Large intestine (tissue), 3 donors: ENCODE data around the gene ACSS1. TPM values are rescaled to one million over a fixed set of nuclear protein-coding genes. Genes with fewer than 3 reads are reported as not detected.

Experiments
- DNase-seq, 2 donors: peaks; one replicate each; pipeline versions ENCODE4 v3.0.0 to v3.0.0-alpha.2; 2013
- H3K27ac ChIP-seq: one replicate; pipeline ENCODE4 v1.5.1; 2013; ENCODE audit warnings: low read length
- H3K27me3 ChIP-seq: 2 replicates; pipeline ENCODE4 v1.6.1; 2013; ENCODE audit warnings: low read length; ENCODE audit not compliant: control insufficient read depth, insufficient read depth
- H3K36me3 ChIP-seq: 2 replicates; pipeline ENCODE4 v1.6.1; 2013; ENCODE audit warnings: low read length; ENCODE audit not compliant: control insufficient read depth, insufficient read depth
- H3K4me1 ChIP-seq: one replicate; pipeline ENCODE4 v1.6.1; 2013; ENCODE audit warnings: low read length; ENCODE audit not compliant: control insufficient read depth, insufficient read depth
- H3K4me3 ChIP-seq: one replicate; pipeline ENCODE4 v1.5.1; 2013; ENCODE audit warnings: low read length
- H3K9me3 ChIP-seq: one replicate; pipeline ENCODE4 v1.6.1; 2013; ENCODE audit warnings: mild to moderate bottlenecking, low read depth, low read length, moderate library complexity; ENCODE audit not compliant: control insufficient read depth
- WGBS: methylation state at CpG from one replicate; pipeline ENCODE4 v1.1.5; 2013; ENCODE audit warnings: low lambda C conversion rate; ENCODE audit not compliant: insufficient coverage; 5-methylcytosine and 5-hydroxymethylcytosine counted together
- polyA plus RNA-seq: library from polyadenylated mRNA; unstranded; fragments of 120-200 nt; gene quantifications from one replicate; pipeline ENCODE4 v1.2.1, GENCODE V29; 2013

ACSS1 gene
- polyA plus RNA-seq, 1 donor: 102 TPM

- WGBS: no CpG with 5 or more reads among the region's 21 CpGs
- no peaks in the 10 kb centered on the region for H3K9me3 ChIP-seq
These were observed 45.2 kb downstream of the ACSS1 start for GRCh38 chr20:25012616-25013189.

GRCh38 chr20:25011831-25012241, 46.1 kb downstream of the ACSS1 start:
- H3K4me1 ChIP-seq: peaks cover 3% of the 10 kb centered on the region
- no peak overlapping the region for H3K4me3 ChIP-seq
- no CpG with 5 or more reads among the region's 12 CpGs for WGBS
- peaks cover 93% of the 10 kb centered on the region for H3K36me3 ChIP-seq
- DNase-seq: no peak
- no peaks in the 10 kb centered on the region for H3K27me3 ChIP-seq
- H3K9me3 ChIP-seq: no peaks in the 10 kb centered on the region
- no peak overlapping the region for H3K27ac ChIP-seq

More at GRCh38 chr20:25012616-25013189, 45.2 kb downstream of the ACSS1 start:
- Histone ChIP-seq H3K27ac (no peak overlapping the region), H3K4me3 (no peak overlapping the region), H3K27me3 (no peaks in the 10 kb centered on the region), H3K36me3 (peaks cover 86% of the 10 kb centered on the region), H3K4me1 (peaks cover 10% of the 10 kb centered on the region)
- DNase-seq: no peak

GRCh38 chr20:25011261-25011660, 46.7 kb downstream of the ACSS1 start:
- H3K4me3 ChIP-seq: no peak overlapping the region
- no CpG with 5 or more reads among the region's 6 CpGs for WGBS
- no peaks in the 10 kb centered on the region for H3K4me1 ChIP-seq
- no peaks in the 10 kb centered on the region for H3K27me3 ChIP-seq
- no peaks in the 10 kb centered on the region for H3K9me3 ChIP-seq
- no peak overlapping the region for H3K27ac ChIP-seq
- no peak for DNase-seq
- H3K36me3 ChIP-seq: peaks cover 94% of the 10 kb centered on the region

GRCh38 chr20:25009218-25010145, 48.5 kb downstream of the ACSS1 start:
- Histone ChIP-seq H3K4me1 (no peaks in the 10 kb centered on the region), H3K27ac (no peak overlapping the region), H3K9me3 (no peaks in the 10 kb centered on the region), H3K27me3 (no peaks in the 10 kb centered on the region), H3K36me3 (peaks cover 95% of the 10 kb centered on the region), H3K4me3 (no peak overlapping the region)
- no peak for DNase-seq
- WGBS: no CpG with 5 or more reads among the region's 10 CpGs

- Histone ChIP-seq H3K27me3 (no peaks in the 10 kb centered on the region), H3K4me3 (no peak overlapping the region), H3K36me3 (peaks cover 90% of the 10 kb centered on the region), H3K4me1 (no peaks in the 10 kb centered on the region), H3K27ac (no peak overlapping the region), H3K9me3 (no peaks in the 10 kb centered on the region)
- DNase-seq: no peak
- no CpG with 5 or more reads among the region's 11 CpGs for WGBS
These were observed 49.3 kb downstream of the ACSS1 start for GRCh38 chr20:25008388-25009217.

- peaks cover 82% of the 10 kb centered on the region for H3K36me3 ChIP-seq
- no peak overlapping the region for H3K27ac ChIP-seq
- no peaks in the 10 kb centered on the region for H3K4me1 ChIP-seq
- H3K4me3 ChIP-seq: no peak overlapping the region
- DNase-seq: no peak
- H3K27me3 ChIP-seq: no peaks in the 10 kb centered on the region
- WGBS: no CpG with 5 or more reads among the region's 22 CpGs
- no peaks in the 10 kb centered on the region for H3K9me3 ChIP-seq
These were observed 50.2 kb downstream of the ACSS1 start for GRCh38 chr20:25007491-25008305.

- no peak for DNase-seq
- no CpG with 5 or more reads among the region's 12 CpGs for WGBS
These were observed 51.3 kb downstream of the ACSS1 start for GRCh38 chr20:25006431-25007167.

GRCh38 chr20:25005661-25006060, 52.3 kb downstream of the ACSS1 start:
- no peaks in the 10 kb centered on the region for H3K27me3 ChIP-seq
- no peaks in the 10 kb centered on the region for H3K4me1 ChIP-seq
- peaks cover 65% of the 10 kb centered on the region for H3K36me3 ChIP-seq
- H3K4me3 ChIP-seq: no peak overlapping the region
- peak overlapping the region; percentile 46 for H3K27ac ChIP-seq
- WGBS: no CpG with 5 or more reads among the region's 8 CpGs
- H3K9me3 ChIP-seq: no peaks in the 10 kb centered on the region
- no peak for DNase-seq

More at GRCh38 chr20:25006431-25007167, 51.3 kb downstream of the ACSS1 start:
- H3K27me3 ChIP-seq: no peaks in the 10 kb centered on the region
- no peak overlapping the region for H3K4me3 ChIP-seq
- peaks cover 74% of the 10 kb centered on the region for H3K36me3 ChIP-seq
- H3K9me3 ChIP-seq: no peaks in the 10 kb centered on the region
- no peak overlapping the region for H3K27ac ChIP-seq
- H3K4me1 ChIP-seq: no peaks in the 10 kb centered on the region

GRCh38 chr20:25005220-25005619, 52.7 kb downstream of the ACSS1 start:
- no peak overlapping the region for H3K4me3 ChIP-seq
- H3K9me3 ChIP-seq: no peaks in the 10 kb centered on the region
- peaks cover 3% of the 10 kb centered on the region for H3K4me1 ChIP-seq
- 80% methylated on average over 1 of the region's 2 CpGs for WGBS
- peak in 1 of 2 donors; percentile 34 for DNase-seq
- H3K36me3 ChIP-seq: peaks cover 60% of the 10 kb centered on the region
- no peaks in the 10 kb centered on the region for H3K27me3 ChIP-seq
- H3K27ac ChIP-seq: no peak overlapping the region
